Upper lobe of right lung (tissue), 1 donor: Measurements from ENCODE around the gene CNNM4. TPM values are rescaled to one million over a fixed set of nuclear protein-coding genes. Genes with fewer than 3 reads are reported as not detected.
A peak's percentile ranks its signal among the peaks of the same experiment; 100 is the strongest.
"Not testable (repeated sequence)": the region's sequence is repeated elsewhere in the genome, so short reads cannot be mapped to it uniquely, and the experiment has no call there.

ENCODE experiments used
- ATAC-seq: fragments of 200-7000 bp; cut with Tn5 transposase; one replicate; pipeline ENCODE4 v1.9.1; 2020; ENCODE audit warnings: mild to moderate bottlenecking, moderate library complexity
- DNase-seq: peaks from one replicate; pipeline ENCODE4 v3.0.0-alpha.2; 2020
- H3K27ac ChIP-seq: fragments of 200-600 bp; one replicate; pipeline ENCODE4 v1.8.0; 2022
- H3K27me3 ChIP-seq: fragments of 200-600 bp; one replicate; pipeline ENCODE4 v1.8.0; 2022; ENCODE audit warnings: mild to moderate bottlenecking
- H3K36me3 ChIP-seq: fragments of 200-600 bp; one replicate; pipeline ENCODE4 v1.8.0; 2022
- H3K4me1 ChIP-seq: fragments of 200-600 bp; one replicate; pipeline ENCODE4 v1.8.0; 2022
- H3K4me3 ChIP-seq: fragments of 200-600 bp; one replicate; pipeline ENCODE4 v1.8.0; 2022; ENCODE audit warnings: mild to moderate bottlenecking
- H3K9me3 ChIP-seq: fragments of 200-600 bp; one replicate; pipeline ENCODE4 v1.8.0; 2022
- intact Hi-C: fragments of 100-400 bp; cut with DNase I; formaldehyde crosslinking; loops from one replicate; pipeline ENCODE4 v1.11.0; 2022
- total RNA-seq: library from RNA; stranded (reverse); fragmentation: NEBNext Ultra II Directional; extraction: Animal tissue kit (Norgen Biotek cat#: 25700); gene quantifications from one replicate; pipeline ENCODE4 v1.2.1, GENCODE V29; 2021
- TF ChIP-seq, protein P1 (sequence below): fragments of 200-600 bp; IDR thresholded peaks from one replicate; pipeline ENCODE4 v1.8.0; 2022; ENCODE audit warnings: antibody characterized with exemption
- donor health status: DM: no; HTN: yes; CAD: no; lungs with severe emphysema.

The CNNM4 gene
- total RNA-seq, 1 donor from 2014 or later = 15.0 TPM

DNA sequence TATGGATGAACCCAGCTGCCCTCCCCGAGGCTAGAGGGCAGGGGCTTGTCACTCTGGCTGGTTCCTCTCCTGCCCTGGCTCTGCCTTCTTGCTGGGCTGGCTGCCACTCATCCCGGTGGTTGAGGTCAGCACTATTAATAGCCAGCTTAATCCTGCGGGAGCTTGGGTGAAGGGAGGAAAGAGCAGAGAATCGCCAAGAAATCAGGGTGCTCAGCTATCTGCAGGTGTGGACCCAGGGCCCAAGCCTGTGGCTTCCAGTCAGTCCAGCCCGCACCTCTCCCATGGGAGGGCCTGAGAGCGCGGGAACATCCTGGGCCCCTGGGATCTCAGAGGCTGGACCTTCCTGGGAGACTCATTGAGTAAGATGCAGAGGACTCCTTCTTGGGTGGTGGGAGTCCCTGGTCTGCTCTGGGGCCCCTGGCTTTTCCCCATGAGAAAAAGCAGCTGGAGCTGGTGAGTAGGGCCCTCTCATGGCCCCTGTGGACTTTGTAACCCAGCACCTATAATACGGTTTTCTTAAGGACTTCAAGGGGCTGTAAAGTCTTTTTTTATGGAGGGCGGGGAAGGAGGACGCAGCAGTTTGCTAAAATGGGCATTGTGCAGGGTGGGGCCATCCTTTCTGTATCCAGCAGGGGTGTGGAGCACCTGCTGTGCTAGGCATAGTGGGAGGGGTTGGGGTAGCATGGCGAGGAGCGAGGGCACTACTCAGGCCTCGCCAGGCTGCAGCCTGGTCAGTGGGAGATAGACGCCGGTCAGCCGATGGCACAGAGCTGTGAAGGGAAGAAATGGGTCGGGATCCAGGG lies 27.9 kb downstream of the CNNM4 start:
- Histone ChIP-seq H3K27me3 (no peaks in the 10 kb centered on the region), H3K4me1 (peaks cover 12% of the 10 kb centered on the region), H3K9me3 (no peaks in the 10 kb centered on the region), H3K4me3 (no peak overlapping the region), H3K27ac (no peak overlapping the region), H3K36me3 (no peaks in the 10 kb centered on the region)
- TF ChIP-seq, protein P1, sequence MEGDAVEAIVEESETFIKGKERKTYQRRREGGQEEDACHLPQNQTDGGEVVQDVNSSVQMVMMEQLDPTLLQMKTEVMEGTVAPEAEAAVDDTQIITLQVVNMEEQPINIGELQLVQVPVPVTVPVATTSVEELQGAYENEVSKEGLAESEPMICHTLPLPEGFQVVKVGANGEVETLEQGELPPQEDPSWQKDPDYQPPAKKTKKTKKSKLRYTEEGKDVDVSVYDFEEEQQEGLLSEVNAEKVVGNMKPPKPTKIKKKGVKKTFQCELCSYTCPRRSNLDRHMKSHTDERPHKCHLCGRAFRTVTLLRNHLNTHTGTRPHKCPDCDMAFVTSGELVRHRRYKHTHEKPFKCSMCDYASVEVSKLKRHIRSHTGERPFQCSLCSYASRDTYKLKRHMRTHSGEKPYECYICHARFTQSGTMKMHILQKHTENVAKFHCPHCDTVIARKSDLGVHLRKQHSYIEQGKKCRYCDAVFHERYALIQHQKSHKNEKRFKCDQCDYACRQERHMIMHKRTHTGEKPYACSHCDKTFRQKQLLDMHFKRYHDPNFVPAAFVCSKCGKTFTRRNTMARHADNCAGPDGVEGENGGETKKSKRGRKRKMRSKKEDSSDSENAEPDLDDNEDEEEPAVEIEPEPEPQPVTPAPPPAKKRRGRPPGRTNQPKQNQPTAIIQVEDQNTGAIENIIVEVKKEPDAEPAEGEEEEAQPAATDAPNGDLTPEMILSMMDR = no peak
- ATAC-seq = peak; percentile 64
- intact Hi-C loops = no loop called here
- no peak for DNase-seq

DNA sequence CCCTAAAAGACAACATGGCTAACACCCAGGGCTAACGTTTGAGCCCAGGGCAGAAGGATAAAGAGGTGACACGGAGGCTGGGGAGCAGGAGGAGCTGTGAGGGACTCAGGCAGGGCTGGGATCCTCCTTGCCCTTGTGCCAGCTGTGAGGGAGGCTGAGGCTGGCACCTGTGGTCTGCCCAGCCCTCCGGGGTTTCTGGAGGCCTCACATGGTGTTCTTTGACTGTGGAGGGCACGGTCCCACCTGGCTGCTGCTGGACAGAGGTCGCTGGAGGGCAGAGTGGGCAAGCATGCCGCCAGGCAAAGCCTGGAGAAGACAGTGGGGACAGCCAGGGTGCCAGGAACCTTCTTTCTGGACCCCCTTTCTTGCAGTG lies 28.5 kb downstream of the CNNM4 start:
- Histone ChIP-seq H3K4me1 (peaks cover 12% of the 10 kb centered on the region), H3K27me3 (no peaks in the 10 kb centered on the region), H3K36me3 (no peaks in the 10 kb centered on the region), H3K4me3 (no peak overlapping the region), H3K27ac (no peak overlapping the region), H3K9me3 (no peaks in the 10 kb centered on the region)
- ATAC-seq = no peak
- intact Hi-C loops = no loop called here
- TF ChIP-seq, protein P1 = no peak
- no peak for DNase-seq

DNA sequence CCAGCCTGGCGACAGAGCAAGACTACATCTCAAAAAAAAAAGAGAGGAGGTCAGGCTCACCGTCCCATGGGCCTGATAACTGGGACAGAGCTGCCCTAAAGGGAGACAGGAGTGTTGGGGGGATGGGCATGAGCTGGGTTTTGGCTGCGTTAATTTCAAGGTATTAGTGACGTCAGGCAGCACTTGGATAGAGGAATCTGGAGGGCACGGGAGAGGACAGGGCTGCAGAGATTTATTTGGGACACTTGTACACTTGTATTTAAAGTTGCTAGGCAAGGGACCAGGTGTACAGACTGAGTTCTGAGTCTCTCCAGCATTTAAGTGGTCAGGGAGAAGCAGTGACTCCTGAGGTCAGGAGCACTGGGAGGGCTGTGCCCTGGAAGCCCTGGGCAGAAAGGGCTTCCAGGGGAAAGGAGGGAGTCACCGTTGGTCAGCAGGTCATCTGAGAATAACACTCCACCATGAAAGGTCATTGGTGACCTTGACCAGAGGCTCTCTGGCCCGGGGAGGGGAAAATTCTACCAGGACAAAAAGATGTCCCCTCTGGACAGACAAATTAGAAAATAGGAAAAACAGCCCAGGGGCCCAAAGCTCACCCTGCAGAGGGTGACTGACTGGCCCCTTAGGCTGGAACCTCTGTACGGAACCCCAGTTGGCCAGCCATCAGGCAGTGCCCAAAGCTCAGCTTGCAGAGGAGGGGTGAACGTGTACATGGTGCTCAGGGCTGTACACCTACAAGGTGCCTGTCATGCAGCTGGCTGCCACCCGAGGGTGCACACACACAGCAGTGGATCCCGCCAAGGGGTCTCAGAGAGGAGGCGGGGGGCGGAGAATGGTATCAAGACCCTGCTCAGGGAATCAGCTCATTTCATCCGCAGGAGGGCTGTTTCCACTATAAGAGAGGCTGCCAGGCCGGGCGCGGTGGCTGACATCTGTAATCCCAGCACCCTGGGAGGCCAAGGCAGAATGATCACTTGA lies 32.4 kb downstream of the CNNM4 start:
- no peak overlapping the region for H3K4me3 ChIP-seq
- peak; percentile 71 for ATAC-seq
- no peaks in the 10 kb centered on the region for H3K27me3 ChIP-seq
- intact Hi-C loops = no loop called here
- TF ChIP-seq, protein P1 = no peak
- no peaks in the 10 kb centered on the region for H3K36me3 ChIP-seq
- peaks cover 5% of the 10 kb centered on the region for H3K4me1 ChIP-seq
- H3K27ac ChIP-seq = no peak overlapping the region
- H3K9me3 ChIP-seq = no peaks in the 10 kb centered on the region
- no peak for DNase-seq

DNA sequence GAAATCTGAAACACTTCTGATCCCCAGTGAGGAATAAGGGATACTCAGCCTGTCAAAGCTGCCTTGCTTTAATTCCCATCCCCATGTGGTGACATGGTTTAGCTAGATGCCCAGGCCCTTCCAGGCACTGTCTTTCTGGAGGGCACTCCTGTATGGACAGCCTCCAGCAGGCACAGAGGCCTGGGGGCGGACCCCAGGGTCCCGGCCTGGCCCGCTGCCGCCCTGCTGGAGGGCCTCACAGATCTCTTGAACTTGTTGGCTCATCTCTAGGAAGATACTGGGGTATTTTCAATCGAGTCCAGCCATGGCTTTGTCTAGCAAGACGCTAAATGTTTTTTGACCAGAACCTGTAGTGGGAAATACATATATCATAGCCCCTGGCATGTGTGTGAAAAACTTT lies 34.4 kb downstream of the CNNM4 start:
- Histone ChIP-seq H3K4me3 (no peak overlapping the region), H3K9me3 (no peaks in the 10 kb centered on the region), H3K4me1 (no peaks in the 10 kb centered on the region), H3K36me3 (peaks cover 17% of the 10 kb centered on the region), H3K27me3 (no peaks in the 10 kb centered on the region), H3K27ac (no peak overlapping the region)
- DNase-seq (no peak), ATAC-seq (no peak)
- TF ChIP-seq, protein P1 = no peak
- intact Hi-C loops = no loop called here

DNA sequence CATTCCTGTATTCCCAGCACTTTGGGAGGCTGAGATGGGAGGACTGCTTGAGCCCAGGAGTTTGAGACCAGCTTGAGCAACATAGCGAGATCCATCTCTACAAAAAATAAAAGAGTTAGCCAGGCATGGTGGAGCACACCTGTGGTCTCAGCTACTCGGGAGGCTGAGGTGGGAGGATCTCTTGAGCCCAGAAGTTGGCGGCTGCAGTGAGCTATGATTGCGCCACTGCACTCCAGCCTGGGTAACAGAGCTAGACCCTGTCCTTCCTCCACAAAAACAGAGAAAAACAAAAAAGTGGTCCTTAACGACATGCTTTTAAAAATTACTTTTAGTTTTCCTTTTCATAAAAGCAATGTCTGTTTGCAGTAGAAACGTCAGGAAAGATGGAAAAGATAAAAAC lies 35.8 kb downstream of the CNNM4 start:
- intact Hi-C loops = not testable (repeated sequence)

DNA sequence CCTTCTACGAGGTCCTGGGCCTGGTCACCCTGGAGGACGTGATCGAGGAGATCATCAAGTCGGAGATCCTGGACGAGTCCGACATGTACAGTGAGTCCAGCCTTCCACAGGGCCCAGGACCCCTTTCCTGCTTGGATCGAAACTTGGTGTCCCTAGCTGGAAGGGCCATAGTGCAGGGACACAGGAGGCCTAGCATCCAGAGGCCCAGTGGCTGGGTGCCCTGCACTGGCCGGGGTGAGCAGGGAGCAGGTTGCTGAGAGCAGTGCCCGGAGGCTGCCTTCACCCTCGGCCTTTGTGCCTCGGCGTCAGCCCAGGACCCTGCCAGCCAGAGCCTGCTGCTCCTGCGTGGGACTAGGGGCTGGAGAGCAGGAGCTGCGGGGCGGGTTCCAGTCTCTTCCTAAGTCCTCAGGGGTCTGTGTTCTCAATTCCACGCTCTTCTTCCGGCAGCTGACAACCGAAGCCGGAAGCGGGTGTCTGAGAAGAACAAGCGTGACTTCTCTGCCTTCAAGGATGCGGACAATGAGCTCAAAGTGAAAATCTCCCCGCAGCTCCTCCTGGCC lies 36.4 kb downstream of the CNNM4 start:
- DNase-seq = no peak
- Histone ChIP-seq H3K4me1 (no peaks in the 10 kb centered on the region), H3K27me3 (no peaks in the 10 kb centered on the region), H3K4me3 (no peak overlapping the region), H3K27ac (no peak overlapping the region), H3K9me3 (no peaks in the 10 kb centered on the region), H3K36me3 (peaks cover 17% of the 10 kb centered on the region)
- no peak for ATAC-seq
- intact Hi-C loops = no loop called here
- TF ChIP-seq, protein P1 = no peak

More for the DNA sequence above, 35.8 kb downstream of the CNNM4 start:
- H3K27me3 ChIP-seq, DNase-seq, H3K4me1 ChIP-seq, H3K27ac ChIP-seq, ATAC-seq, H3K9me3 ChIP-seq, H3K4me3 ChIP-seq: not testable (repeated sequence)
- H3K36me3 ChIP-seq = peaks cover 17% of the 10 kb centered on the region
